ENCODE data around the gene RAVER1.

RAVER1 gene

DNA sequence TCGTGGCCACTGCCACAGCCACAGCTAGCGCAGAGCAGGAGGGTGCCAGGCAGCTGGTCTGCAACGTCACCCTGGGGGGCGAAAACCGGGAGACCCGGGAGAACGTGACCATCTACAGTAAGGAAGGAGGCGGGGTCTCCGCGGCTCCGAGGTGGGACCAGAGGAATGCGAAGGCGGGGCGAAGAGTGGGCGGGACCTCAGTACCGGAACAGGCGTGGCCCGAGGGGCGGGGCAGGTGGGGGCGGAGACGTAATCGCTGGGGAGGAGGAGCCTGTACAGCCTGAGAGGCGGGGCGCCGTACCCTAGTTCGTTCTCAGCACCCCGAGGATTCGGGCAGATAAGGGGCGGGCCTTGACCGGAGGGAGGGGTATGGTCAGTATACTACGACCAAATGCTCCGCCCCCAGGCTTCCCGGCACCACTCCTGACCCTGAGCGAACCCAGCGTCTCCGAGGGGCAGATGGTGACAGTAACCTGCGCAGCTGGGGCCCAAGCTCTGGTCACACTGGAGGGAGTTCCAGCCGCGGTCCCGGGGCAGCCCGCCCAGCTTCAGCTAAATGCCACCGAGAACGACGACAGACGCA lies 41.0 kb downstream of the RAVER1 start:
- H3K4me1 ChIP-seq (ENCODE audit: control insufficient read depth, insufficient read depth, low read length) = peaks cover 4% of the 10 kb centered on the region; the same call in 1 of the 2 replicates

More for the DNA sequence above, 41.0 kb downstream of the RAVER1 start:
- peak overlapping the region; percentile 6; the same call in 1 of the 2 replicates for H3K27ac ChIP-seq (ENCODE audit: extremely low read depth, low read depth, low read length)
- TF ChIP-seq, protein P1, sequence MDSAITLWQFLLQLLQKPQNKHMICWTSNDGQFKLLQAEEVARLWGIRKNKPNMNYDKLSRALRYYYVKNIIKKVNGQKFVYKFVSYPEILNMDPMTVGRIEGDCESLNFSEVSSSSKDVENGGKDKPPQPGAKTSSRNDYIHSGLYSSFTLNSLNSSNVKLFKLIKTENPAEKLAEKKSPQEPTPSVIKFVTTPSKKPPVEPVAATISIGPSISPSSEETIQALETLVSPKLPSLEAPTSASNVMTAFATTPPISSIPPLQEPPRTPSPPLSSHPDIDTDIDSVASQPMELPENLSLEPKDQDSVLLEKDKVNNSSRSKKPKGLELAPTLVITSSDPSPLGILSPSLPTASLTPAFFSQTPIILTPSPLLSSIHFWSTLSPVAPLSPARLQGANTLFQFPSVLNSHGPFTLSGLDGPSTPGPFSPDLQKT (IDR thresholded peaks at IDR 0.05; ENCODE audit: borderline replicate concordance, low read depth, low read length) = no peak
- no peak for TF ChIP-seq ZNF544 (tag by site-specific recombination; IDR thresholded peaks at IDR 0.05)
- no peak for TF ChIP-seq BCL11A (tag by site-specific recombination; IDR thresholded peaks at IDR 0.05; ENCODE audit: low read depth)
- TF ChIP-seq ZIC2 (tag by site-specific recombination; IDR thresholded peaks at IDR 0.05) = peak; percentile 42; the same call in 1 of the 2 replicates
- TF ChIP-seq ZNF623 (tag by site-specific recombination; IDR thresholded peaks at IDR 0.05) = no peak
- peak; percentile 96 for TF ChIP-seq GLIS1 (tag by site-specific recombination; IDR thresholded peaks at IDR 0.05)
- TF ChIP-seq GLIS2 (tag by site-specific recombination; IDR thresholded peaks at IDR 0.05) = peak; percentile 45
- no peak for TF ChIP-seq ZNF530 (tag by site-specific recombination; IDR thresholded peaks at IDR 0.05; ENCODE audit: low read depth)
- no peak for TF ChIP-seq ZNF114 (tag by site-specific recombination; IDR thresholded peaks at IDR 0.05)
- TF ChIP-seq KLF1 (tag by site-specific recombination; IDR thresholded peaks at IDR 0.05) = peak; percentile 85
- no peak for TF ChIP-seq ZNF548 (tag by site-specific recombination; IDR thresholded peaks at IDR 0.05)
- TF ChIP-seq, protein P2, sequence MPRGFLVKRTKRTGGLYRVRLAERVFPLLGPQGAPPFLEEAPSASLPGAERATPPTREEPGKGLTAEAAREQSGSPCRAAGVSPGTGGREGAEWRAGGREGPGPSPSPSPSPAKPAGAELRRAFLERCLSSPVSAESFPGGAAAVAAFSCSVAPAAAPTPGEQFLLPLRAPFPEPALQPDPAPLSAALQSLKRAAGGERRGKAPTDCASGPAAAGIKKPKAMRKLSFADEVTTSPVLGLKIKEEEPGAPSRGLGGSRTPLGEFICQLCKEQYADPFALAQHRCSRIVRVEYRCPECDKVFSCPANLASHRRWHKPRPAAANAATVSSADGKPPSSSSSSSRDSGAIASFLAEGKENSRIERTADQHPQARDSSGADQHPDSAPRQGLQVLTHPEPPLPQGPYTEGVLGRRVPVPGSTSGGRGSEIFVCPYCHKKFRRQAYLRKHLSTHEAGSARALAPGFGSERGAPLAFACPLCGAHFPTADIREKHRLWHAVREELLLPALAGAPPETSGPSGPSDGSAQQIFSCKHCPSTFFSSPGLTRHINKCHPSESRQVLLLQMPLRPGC (tag by site-specific recombination; IDR thresholded peaks at IDR 0.05) = peak; percentile 68
- TF ChIP-seq ZFHX2 (tag by site-specific recombination; conservative IDR thresholded peaks at IDR 0.05) = peak; percentile 77
- no peak for TF ChIP-seq ZNF394 (tag by site-specific recombination; IDR thresholded peaks at IDR 0.05; ENCODE audit: borderline replicate concordance)
- TF ChIP-seq ZNF10 (tag by site-specific recombination; IDR thresholded peaks at IDR 0.05) = no peak
- peak; percentile 43; the same call in 1 of the 2 replicates for TF ChIP-seq KLF16 (tag by site-specific recombination; IDR thresholded peaks at IDR 0.05)
- no peak for TF ChIP-seq ZNF701 (tag by site-specific recombination; IDR thresholded peaks at IDR 0.05)
- TF ChIP-seq SP3 (tag by site-specific recombination; IDR thresholded peaks at IDR 0.05) = peak; percentile 96
- peak; percentile 98 for TF ChIP-seq KLF9 (tag by site-specific recombination; IDR thresholded peaks at IDR 0.05; ENCODE audit: low read depth)
- peak; percentile 96 for TF ChIP-seq KLF8 (tag by site-specific recombination; IDR thresholded peaks at IDR 0.05)
- TF ChIP-seq, protein P3, sequence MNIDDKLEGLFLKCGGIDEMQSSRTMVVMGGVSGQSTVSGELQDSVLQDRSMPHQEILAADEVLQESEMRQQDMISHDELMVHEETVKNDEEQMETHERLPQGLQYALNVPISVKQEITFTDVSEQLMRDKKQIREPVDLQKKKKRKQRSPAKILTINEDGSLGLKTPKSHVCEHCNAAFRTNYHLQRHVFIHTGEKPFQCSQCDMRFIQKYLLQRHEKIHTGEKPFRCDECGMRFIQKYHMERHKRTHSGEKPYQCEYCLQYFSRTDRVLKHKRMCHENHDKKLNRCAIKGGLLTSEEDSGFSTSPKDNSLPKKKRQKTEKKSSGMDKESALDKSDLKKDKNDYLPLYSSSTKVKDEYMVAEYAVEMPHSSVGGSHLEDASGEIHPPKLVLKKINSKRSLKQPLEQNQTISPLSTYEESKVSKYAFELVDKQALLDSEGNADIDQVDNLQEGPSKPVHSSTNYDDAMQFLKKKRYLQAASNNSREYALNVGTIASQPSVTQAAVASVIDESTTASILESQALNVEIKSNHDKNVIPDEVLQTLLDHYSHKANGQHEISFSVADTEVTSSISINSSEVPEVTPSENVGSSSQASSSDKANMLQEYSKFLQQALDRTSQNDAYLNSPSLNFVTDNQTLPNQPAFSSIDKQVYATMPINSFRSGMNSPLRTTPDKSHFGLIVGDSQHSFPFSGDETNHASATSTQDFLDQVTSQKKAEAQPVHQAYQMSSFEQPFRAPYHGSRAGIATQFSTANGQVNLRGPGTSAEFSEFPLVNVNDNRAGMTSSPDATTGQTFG (tag by site-specific recombination; IDR thresholded peaks at IDR 0.05; ENCODE audit: borderline replicate concordance) = no peak
- TF ChIP-seq, protein P4, sequence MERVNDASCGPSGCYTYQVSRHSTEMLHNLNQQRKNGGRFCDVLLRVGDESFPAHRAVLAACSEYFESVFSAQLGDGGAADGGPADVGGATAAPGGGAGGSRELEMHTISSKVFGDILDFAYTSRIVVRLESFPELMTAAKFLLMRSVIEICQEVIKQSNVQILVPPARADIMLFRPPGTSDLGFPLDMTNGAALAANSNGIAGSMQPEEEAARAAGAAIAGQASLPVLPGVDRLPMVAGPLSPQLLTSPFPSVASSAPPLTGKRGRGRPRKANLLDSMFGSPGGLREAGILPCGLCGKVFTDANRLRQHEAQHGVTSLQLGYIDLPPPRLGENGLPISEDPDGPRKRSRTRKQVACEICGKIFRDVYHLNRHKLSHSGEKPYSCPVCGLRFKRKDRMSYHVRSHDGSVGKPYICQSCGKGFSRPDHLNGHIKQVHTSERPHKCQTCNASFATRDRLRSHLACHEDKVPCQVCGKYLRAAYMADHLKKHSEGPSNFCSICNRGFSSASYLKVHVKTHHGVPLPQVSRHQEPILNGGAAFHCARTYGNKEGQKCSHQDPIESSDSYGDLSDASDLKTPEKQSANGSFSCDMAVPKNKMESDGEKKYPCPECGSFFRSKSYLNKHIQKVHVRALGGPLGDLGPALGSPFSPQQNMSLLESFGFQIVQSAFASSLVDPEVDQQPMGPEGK (tag by site-specific recombination; IDR thresholded peaks at IDR 0.05) = peak; percentile 83
- peak; percentile 95 for TF ChIP-seq SP2 (tag by site-specific recombination; IDR thresholded peaks at IDR 0.05)
- TF ChIP-seq ZEB2 (tag by site-specific recombination; IDR thresholded peaks at IDR 0.05) = peak; percentile 50; the same call in 1 of the 2 replicates
- no peak for TF ChIP-seq SETDB1 (IDR thresholded peaks at IDR 0.05; ENCODE audit: insufficient read length, low read length)
- peak; percentile 62; the same call in 1 of the 2 replicates for TF ChIP-seq EGR2 (tag by site-specific recombination; IDR thresholded peaks at IDR 0.05; ENCODE audit: low read depth)
- TF ChIP-seq ZNF610 (tag by site-specific recombination; IDR thresholded peaks at IDR 0.05; ENCODE audit: borderline replicate concordance) = no peak
- peak; percentile 60; the same call in 1 of the 2 replicates for TF ChIP-seq KLF10 (tag by site-specific recombination; IDR thresholded peaks at IDR 0.05)
- H3K4me3 ChIP-seq (ENCODE audit: low read depth, low read length) = peak overlapping the region; percentile 43
- ChIA-PET CTCF (interaction anchor here (0.7 to 1.9 kb wide), 5 partner anchors 9 to 42 kb away, joined by 3 to 6 read pairs (median 4); no protein-coding TSS in a partner anchor), POLR2A (interaction anchor here (1.0 to 2.0 kb wide), 7 partner anchors 13 to 88 kb away, joined by 3 to 13 read pairs (median 7); partner anchors contain the start of genes ICAM1, RAVER1 and TYK2)
- H3K9me3 ChIP-seq (ENCODE audit: control insufficient read depth, insufficient read depth, low read depth, low read length) = no peaks in the 10 kb centered on the region
- H3K36me3 ChIP-seq (ENCODE audit: control insufficient read depth in 2 of 2, insufficient read depth in 1 of 2, low read length in 2 of 2) = peaks cover 0 to 5% of the 10 kb centered on the region in 2 experiments; a peak in 1 of 3 replicates

All from HEK293 (cell line).